ENCODE data around the gene PPFIA1.

GRCh38 chr11:70304208-70304603 is 33.7 kb downstream of the PPFIA1 start:
- TF ChIP-seq CTCF (IDR thresholded peaks at IDR 0.05) (no peak), POLR2A (IDR thresholded peaks at IDR 0.05) (no peak)

Measured in uterus (tissue), 2 donors.